G401 (cell line): ENCODE measurements around the gene ODAD4. TPM values are rescaled to one million over a fixed set of nuclear protein-coding genes. Genes with fewer than 3 reads are reported as not detected.
"Not testable (repeated sequence)": the region's sequence is repeated elsewhere in the genome, so short reads cannot be mapped to it uniquely, and the experiment has no call there.

Experiments
- DNase-seq: peaks from one replicate; pipeline ENCODE4 v3.0.0-alpha.2; 2015; ENCODE audit warnings: low spot score
- in situ Hi-C: cut with HindIII; loops from 2 replicates; pipeline ENCODE4 v1.10.0; 2016; ENCODE audit warnings: low sequenced_read_pairs, mixed read lengths
- total RNA-seq: library from RNA; depleted of rRNA; stranded (reverse); fragments of >200 nt; shearing (Covaris generic); gene quantifications from 2 replicates; pipeline ENCODE4 v1.2.3, GENCODE V29; 2014

ODAD4 gene
- total RNA-seq, 1 experiment from 2014 or later, result 1.7 TPM

DNA sequence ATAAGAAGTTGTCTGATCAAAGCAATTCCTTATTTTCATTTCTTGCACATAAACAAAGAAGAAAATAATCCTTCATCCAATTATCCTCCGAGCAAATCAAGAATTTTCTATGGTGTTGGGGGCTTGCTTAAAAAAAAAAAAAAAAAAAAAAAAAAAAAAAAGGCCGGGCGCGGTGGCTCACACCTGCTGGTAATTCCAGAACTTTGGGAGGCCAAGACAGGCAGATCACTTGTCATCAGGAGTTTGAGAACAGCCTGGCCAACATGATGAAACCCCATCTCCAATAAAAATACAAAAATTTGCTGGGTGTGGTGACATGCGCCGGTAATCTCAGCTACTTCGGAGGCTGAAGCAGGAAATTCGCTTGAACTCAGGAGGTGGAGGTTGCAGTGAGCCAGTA is 55.5 kb downstream of the ODAD4 start:
- no peak for DNase-seq
- in situ Hi-C loops, result no loop called here

DNA sequence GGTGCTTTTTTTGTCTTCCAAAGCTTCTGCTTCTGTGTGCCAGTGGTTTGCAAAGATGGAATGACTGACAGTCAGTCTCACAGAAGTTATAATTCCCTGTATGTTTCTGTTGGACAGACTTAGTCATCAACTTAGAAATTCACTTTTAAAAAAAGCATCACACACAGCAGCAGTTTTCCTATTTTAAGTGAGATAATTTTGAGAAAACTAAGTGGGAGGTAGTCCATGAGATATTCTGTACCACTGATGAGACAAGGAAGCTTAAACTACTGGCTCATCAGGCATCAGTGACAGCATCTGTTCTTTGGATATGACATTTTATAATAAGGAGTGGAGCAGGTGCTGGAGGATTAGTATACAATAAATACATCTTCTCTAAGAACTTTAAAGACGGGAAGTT is 56.2 kb downstream of the ODAD4 start:
- in situ Hi-C loops, result no loop called here
- no peak for DNase-seq

DNA sequence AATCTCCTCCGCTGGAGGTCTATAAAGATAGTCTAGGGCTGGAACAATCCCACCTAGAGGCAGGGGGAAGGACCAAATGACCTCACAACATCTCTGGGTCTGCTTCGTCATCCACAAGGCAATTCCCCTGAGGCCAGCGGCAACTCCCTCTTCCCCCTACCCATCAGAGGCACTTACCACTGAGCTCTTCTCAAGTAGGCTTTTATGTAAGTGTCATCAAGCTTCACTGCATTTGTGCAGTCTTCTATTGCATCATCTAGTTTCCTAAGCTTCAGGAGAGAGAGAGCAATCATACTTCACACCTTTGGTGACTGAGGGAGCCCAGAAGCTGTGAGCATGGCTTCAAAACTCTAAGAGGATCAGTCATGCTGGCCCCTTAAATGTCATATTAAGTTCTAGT is 57.2 kb downstream of the ODAD4 start:
- no peak for DNase-seq
- in situ Hi-C loops, result no loop called here

DNA sequence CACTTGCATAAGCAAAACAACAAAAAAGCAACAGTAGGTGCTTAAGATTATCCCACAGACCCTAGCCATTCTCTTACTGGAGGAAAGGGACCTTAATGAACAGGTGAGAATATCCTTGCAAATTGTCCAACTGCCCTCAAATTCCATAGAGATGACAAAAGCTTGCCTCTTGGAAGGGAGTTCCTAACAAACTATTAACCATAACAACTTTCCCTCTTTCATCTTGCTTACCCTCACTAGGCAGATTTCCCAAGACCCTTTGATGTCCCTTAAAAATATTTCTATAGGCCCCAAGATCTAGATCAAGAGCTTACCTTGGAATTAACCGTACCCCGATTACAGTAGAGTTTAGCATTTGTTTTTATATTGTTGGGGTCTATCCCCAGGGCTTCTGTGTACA is 58.0 kb downstream of the ODAD4 start:
- DNase-seq, result no peak
- in situ Hi-C loops, result no loop called here

DNA sequence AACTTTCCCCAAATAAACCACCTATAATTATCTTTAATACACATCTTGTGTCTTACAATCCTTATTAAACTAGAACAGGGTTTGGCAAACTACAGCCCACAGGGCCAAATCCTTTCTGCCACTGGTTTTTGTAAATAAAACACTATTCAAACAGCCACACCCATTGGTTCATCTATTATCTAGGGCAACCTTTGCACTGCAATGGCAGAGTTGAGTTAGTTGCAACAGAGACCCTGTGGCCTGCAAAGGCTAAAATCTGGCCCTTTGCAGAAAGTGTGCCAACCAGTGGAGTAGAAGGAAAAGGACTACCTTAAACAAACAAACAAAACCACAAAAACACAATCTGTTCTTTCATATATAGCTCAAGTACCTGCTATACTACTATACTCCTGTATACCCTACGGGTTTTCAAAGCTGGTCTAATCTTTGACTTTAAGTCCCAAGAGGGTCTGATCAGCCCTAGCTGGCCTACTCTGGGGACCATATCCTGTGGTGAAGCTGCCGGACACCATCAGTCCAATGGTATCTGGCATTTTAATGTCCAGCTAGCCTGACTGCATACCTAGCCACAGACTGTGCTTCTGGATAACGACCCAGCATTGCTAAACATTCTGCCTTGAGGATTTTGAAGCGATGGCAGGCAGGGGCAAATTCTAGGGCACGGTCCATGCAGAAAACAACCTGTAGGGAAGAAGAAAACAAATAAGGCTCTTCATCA is 59.4 kb downstream of the ODAD4 start:
- in situ Hi-C loops, result no loop called here
- no peak for DNase-seq

DNA sequence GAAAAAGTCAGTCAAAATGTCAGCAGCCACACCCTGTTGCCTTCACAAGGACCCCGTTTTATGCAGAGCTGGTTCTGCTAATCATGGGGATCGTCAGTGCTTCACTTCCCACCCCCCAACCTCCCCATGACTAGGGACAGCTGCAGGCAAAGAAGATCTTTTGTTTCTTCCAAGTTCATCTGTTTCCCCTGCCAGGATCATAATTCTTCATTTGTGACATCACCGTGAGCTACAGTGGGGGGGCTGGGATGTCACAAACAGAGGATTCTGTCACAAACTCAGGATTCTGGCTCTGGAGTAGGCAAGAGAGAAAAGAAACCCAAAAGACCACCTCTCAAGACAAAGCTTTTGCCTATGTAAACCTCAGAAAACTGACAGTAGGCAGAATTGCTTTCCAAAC is 62.2 kb downstream of the ODAD4 start:
- no peak for DNase-seq
- in situ Hi-C loops, result no loop called here

DNA sequence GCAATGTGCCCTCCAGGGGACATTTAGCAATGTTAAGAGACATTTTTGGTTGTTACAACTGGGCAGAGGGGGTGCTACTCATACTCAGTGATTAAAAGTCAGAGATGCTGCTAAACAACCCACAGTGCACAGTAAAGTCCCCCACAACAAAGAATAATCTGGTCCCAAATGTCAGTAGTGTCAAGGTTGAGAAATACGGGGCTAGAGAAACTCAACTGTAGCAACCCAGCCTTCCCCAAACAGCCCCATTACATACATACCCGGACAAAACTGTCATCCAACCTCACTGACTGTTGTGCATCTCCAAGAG is 66.4 kb downstream of the ODAD4 start:
- in situ Hi-C loops, result no loop called here
- no peak for DNase-seq

DNA sequence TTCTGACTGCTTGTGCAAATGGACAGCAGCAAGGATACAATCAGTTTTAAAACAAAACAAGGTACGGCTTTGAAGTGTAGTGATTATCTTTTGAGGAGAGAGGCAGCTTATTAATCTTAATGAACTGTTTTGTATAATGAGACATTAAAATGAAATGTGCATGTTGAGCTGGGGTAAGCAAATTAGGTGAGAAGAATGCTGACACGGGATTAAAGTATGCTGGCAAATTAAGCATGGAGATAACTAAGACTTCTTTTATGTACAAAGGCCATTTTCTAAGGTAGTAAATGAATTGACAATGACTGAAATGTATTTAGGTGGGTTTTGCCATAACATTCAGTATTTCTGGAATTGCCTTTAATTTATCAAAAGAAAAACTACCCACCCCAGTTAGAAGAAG is 68.1 kb downstream of the ODAD4 start:
- in situ Hi-C loops, result no loop called here
- no peak for DNase-seq

DNA sequence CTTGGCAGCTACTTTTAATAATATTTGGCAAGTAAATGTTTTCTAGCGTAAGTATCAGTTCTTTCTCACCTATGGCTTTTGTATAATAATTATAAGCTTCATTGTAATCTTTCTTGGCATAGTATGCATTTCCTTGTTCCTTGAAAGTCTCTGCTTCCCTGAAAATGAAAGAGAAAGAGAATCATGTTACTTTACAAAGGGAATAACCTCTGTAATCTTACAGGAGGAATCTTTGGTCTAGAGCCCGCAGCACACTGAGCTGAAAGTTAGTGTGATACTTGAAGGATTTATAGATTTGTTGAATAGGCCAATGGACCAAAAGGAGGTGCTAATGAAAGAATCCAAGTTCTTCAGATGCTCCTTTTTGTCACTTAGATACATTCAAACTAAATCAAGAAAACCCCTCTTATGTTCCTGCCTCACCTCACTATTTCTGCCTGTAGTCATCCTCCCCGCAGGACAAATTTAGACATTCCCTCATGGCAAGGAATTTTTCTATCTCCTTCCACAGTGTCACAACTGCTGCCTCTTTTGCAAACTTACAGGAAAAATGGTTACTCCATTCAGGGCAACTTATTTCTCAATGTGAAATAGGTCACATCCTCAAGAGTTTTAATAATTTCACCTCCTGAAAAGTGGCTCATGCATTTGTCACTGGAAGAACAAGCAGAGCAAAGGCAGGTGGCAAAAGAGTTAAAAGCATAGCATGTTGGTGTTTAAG is 70.2 kb downstream of the ODAD4 start:
- in situ Hi-C loops, result no loop called here
- no peak for DNase-seq

DNA sequence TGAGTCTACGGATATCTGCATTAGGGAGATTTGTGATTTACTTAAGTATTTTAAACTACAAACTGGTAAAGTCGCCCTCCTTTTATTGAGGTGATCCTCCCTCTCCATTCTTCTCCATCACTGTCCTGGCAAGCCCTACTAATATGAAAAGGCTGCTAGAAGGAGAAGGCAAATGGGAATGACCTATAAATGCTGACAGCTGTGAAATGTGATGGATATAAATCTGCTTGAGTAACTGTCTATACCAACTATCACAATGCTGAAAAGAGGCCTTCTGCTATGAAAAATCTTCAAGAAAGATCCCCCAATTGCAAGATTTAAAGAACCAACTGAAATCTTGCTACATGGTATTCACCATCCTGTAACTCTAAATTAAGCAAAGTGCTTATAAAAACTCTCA is 71.3 kb downstream of the ODAD4 start:
- in situ Hi-C loops, result no loop called here
- no peak for DNase-seq

DNA sequence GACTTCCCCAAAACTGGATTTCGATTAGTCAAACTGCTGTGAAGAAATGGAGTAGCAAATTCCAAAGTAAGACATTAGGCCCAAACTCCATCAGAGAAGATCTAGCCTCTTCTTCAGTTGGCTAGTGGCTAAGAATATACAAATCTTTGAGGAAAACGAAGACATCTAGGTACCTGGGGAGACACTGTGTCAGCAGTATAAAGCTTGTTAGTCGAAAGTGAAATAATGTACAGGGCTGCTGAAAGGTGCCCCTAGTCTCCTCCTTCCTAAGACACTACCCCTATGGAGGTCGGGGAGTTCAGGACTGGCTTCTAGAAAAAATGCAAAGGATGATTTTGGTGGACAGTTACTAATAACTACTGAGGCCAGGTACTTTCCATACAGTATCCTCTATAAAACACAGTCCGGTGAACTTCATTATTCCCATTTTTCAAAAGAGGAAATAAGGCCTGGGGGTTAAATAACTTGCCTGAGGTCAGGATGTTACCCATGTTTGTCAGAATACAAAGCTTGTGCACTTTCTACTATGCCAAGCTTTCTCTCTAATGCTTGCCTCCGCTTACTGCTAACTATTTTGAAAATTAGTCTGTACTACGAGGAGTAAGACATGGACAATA is 71.9 kb downstream of the ODAD4 start:
- in situ Hi-C loops, result no loop called here
- no peak for DNase-seq

DNA sequence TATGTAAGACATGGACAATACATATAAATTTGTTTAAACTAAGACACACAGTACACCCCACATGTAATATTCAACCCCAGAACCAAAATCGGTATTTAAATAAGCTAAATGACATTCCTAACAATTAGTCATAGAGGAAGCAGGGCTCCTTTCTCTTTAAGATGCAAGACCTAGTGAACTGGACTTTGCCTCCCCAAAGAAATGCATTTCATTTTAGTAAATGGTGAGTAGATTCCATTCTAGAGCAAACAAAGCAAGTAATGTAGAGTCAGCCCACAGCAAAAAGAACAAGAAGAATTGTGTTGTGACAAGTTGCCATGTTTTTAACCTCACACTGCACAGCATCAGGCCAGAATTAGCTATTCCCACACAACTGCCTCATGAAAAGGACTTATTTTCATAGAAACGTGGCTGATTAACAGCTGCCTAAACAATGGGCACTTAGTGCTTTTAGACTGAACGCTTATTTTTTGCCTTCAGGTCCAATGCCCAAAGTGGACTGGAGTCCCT is 72.4 kb downstream of the ODAD4 start:
- in situ Hi-C loops, result no loop called here
- no peak for DNase-seq

DNA sequence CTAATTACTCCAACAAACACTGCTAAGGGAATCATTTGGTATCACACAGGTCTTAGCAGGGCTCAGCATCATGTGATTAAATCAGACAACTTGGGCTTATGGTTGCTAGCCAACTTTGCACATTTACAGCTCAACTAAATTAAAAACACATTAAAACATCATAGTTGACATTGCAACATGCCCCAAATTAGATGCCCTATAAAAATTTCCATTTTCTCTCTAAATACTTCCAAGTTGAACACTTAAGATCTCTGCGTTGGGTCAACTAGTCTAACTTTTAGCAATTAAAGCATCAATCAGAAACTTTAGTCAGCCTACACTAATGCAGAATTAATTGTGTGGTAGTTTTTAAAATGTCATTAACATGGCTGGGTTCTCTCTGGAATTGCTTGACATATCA is 74.7 kb downstream of the ODAD4 start:
- in situ Hi-C loops, result no loop called here
- no peak for DNase-seq

DNA sequence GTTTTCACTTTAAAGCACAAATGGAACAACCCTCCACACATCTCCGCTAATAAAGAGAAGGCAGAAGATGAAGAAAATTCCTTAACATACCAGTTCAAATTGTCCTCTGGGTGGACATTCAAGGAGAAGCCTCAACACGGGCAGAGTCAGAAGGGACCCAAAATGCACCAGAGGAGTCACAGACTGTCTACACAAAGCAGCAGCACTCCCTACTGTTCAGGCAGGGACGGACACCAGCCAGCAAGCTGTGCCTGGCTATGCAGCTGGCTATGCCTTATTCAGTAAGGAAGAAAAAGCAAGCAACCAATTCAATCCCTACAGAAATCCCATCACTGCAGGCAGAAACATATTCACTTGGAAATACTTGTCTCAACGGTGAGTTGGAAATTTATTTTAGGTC is 78.8 kb downstream of the ODAD4 start:
- in situ Hi-C loops, result no loop called here
- DNase-seq, result no peak

DNA sequence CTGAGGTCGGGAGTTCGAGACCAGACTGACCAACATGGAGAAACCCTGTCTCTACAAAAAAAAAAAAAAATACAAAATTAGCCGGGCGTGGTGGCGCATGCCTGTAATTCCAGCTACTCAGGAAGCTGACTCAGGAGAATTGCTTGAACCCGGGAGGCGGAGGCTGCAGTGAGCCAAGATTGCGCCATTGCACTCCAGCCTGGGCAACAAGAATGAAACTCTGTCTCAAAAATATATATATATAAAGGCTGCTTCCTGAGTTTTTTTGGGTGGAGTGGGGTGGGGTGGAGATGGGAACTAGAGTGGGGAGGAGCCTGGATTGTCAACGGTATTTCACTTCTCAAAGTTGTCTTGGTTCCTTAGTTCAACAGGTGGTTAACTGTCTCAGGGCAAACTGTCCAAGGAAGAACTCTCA is 79.9 kb downstream of the ODAD4 start:
- in situ Hi-C loops, DNase-seq: not testable (repeated sequence)

DNA sequence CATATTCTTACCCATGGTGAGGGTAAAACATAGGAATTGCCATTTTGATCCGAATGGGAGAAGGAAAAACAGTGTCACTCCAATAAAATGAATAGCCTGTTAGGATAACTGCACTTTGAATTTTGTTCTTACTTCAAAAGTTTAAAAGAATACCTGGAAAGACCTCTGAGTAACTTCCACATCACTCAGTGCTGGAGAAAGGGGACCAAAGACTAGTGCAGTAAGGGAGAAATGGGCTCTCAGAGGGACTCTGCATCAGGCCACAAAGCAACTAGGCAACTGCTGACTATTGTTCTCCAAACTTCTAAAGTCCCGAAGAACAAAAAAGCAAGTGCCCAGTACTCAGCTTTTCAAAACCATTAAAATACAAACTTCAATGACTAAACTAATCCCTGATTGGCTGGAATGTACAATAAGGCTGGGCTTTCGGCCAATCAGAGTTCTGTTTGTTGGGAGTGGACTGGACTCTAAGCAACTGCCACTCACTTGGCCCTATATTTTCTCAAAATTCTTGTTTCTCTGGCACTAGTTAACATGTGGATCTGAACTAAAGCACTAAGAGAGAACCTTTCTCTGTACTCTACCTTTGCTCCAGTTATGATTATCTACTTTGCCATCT is 80.6 kb downstream of the ODAD4 start:
- DNase-seq, result no peak
- in situ Hi-C loops, result no loop called here

DNA sequence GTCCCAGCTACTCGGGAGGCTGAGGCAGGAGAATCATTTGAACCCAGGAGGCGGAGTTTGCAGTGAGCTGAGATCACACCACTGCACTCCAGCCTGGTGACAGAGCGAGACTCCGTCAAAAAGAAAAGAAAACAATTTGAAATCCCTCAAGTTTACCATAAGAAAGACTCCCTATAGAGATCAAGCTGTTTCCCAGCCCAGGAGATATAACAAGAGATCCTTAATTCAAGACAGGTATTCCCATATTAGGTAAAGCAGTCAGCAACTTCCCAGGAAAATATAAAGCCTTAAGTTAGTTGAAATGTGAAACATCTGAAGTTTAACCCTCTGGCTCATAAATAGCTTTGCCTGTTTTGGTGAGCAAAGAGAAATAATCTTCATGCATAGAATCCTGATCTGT is 81.9 kb downstream of the ODAD4 start:
- DNase-seq, in situ Hi-C loops: not testable (repeated sequence)

DNA sequence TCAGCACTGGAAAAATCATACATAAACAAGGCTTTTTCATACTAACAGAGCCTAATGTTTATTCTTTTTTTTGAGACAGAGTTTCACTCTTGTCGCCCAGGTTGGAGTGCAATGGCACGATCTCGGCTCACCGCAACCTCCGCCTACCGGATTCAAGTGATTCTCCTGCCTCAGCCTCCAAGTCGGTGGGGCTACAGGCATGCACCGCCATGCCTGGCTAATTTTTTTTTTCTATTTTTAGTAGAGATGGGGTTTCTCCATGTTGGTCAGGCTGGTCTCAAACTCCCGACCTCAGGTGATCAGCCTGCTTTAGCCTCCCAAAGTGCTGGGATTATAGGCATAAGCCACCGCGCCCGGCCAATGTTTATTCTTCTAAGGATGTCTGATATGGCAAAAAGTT is 83.3 kb downstream of the ODAD4 start:
- in situ Hi-C loops, DNase-seq: not testable (repeated sequence)
